HCT116 (cell line): ENCODE results near the gene MVK.

Experiments
- CBX3 ChIP-seq: IDR thresholded peaks from 2 replicates; pipeline ENCODE4 v1.6.1; 2012; ENCODE audit warnings: low read depth
- REST ChIP-seq: IDR thresholded peaks from 2 replicates; pipeline ENCODE4 v1.6.1; 2012; ENCODE audit warnings: low read depth
- SIN3A ChIP-seq: IDR thresholded peaks from 2 replicates; pipeline ENCODE4 v1.6.1; 2012; ENCODE audit warnings: low read depth
- SP1 ChIP-seq: IDR thresholded peaks from 2 replicates; pipeline ENCODE4 v1.6.1; 2012; ENCODE audit warnings: low read depth
- ZNF274 ChIP-seq: fragments of 200-500 bp; sonication (Bioruptor generic); IDR thresholded peaks from 2 replicates; pipeline ENCODE4 v1.6.1; 2014; ENCODE audit warnings: mild to moderate bottlenecking, low read depth, low read length, inconsistent platforms
- TF ChIP-seq, protein P1 (sequence below), 3 experiments: fragments of 200-600 bp in 1 of 3; sonication (generic) in 1 of 3; IDR thresholded peaks in 2 of 3; conservative IDR thresholded peaks in 1 of 3; 2 replicates each; pipeline ENCODE4 v1.5.1; 2012 to 2017; ENCODE audit warnings: low read depth in 2 of 3, low read length in 2 of 3, antibody characterized with exemption in 1 of 3, borderline replicate concordance in 1 of 3, control low read depth in 1 of 3, mild to moderate bottlenecking in 1 of 3, mixed read lengths in 1 of 3, mixed run types in 1 of 3, moderate library complexity in 1 of 3; ENCODE audit not compliant: insufficient read depth in 1 of 3
- TF ChIP-seq, protein P2 (sequence below): IDR thresholded peaks from 2 replicates; pipeline ENCODE4 v1.6.1; 2012

DNA sequence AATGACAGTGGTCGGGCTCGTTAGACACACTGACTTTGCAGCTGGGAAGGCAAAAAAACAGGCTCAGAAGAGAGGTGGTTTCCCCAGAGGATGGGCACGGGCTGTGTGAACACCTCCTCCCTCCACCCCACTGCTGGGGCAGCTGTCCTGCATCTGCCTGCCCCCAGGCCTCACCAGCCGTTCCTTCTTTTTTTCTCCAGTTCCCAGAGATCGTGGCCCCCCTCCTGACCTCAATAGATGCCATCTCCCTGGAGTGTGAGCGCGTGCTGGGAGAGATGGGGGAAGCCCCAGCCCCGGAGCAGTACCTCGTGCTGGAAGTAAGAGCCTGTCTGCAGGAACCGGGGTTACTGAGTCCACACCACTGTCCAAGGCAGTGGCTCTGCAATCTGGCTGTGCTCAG lies 17.4 kb downstream of the MVK start:
- TF ChIP-seq, protein P1, sequence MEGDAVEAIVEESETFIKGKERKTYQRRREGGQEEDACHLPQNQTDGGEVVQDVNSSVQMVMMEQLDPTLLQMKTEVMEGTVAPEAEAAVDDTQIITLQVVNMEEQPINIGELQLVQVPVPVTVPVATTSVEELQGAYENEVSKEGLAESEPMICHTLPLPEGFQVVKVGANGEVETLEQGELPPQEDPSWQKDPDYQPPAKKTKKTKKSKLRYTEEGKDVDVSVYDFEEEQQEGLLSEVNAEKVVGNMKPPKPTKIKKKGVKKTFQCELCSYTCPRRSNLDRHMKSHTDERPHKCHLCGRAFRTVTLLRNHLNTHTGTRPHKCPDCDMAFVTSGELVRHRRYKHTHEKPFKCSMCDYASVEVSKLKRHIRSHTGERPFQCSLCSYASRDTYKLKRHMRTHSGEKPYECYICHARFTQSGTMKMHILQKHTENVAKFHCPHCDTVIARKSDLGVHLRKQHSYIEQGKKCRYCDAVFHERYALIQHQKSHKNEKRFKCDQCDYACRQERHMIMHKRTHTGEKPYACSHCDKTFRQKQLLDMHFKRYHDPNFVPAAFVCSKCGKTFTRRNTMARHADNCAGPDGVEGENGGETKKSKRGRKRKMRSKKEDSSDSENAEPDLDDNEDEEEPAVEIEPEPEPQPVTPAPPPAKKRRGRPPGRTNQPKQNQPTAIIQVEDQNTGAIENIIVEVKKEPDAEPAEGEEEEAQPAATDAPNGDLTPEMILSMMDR (IDR thresholded peaks at IDR 0.05 in 2 of 3, conservative IDR thresholded peaks at IDR 0.05 in 1 of 3; ENCODE audit: borderline replicate concordance in 1 of 3, insufficient read depth in 1 of 3, low read depth in 2 of 3, low read length in 2 of 3): no peak
- TF ChIP-seq SP1 (no peak), ZNF274 (no peak), CBX3 (no peak), SIN3A (no peak), REST (no peak)
- TF ChIP-seq, protein P2, sequence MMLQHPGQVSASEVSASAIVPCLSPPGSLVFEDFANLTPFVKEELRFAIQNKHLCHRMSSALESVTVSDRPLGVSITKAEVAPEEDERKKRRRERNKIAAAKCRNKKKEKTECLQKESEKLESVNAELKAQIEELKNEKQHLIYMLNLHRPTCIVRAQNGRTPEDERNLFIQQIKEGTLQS: no peak
